Epithelial cell of esophagus (primary cell): ENCODE results near the gene SNCAIP.

Source experiments
- DNase-seq: peaks from one replicate; pipeline ENCODE4 v3.0.0; 2010; ENCODE audit warnings: low read depth
- H3K4me3 ChIP-seq: 2 replicates; pipeline ENCODE4 v1.5.1; 2011; ENCODE audit warnings: mild to moderate bottlenecking, low read length, control low read depth
- TF ChIP-seq, protein P1 (sequence below): IDR thresholded peaks from 2 replicates; pipeline ENCODE4 v1.5.1; 2011; ENCODE audit warnings: low read depth, mild to moderate bottlenecking, low read length, control low read depth, inconsistent platforms; ENCODE audit not compliant: insufficient read depth; ENCODE audit errors: missing control alignments

SNCAIP gene

DNA sequence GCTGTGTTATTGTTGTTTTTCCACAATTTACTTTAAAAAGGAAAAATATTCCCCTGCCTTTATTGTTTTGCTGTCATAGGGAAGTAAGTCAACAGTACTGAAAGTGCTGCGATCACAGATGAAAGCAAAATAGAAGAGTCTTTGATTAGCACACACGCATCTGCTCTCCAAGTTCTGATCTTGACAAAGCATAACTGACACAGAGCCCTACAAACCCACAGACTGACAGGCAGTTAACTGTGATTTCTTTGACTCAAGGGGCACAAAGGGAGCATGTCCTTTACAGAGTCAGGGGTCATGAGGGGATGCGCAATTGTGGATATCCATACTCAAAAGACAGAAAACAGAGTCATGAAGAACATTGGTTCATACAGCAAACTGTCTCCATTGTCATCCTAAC lies 123.7 kb downstream of the SNCAIP start:
- TF ChIP-seq, protein P1, sequence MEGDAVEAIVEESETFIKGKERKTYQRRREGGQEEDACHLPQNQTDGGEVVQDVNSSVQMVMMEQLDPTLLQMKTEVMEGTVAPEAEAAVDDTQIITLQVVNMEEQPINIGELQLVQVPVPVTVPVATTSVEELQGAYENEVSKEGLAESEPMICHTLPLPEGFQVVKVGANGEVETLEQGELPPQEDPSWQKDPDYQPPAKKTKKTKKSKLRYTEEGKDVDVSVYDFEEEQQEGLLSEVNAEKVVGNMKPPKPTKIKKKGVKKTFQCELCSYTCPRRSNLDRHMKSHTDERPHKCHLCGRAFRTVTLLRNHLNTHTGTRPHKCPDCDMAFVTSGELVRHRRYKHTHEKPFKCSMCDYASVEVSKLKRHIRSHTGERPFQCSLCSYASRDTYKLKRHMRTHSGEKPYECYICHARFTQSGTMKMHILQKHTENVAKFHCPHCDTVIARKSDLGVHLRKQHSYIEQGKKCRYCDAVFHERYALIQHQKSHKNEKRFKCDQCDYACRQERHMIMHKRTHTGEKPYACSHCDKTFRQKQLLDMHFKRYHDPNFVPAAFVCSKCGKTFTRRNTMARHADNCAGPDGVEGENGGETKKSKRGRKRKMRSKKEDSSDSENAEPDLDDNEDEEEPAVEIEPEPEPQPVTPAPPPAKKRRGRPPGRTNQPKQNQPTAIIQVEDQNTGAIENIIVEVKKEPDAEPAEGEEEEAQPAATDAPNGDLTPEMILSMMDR: no peak
- H3K4me3 ChIP-seq: no peak overlapping the region
- no peak for DNase-seq

- H3K4me3 ChIP-seq: no peak overlapping the region
- no peak for DNase-seq
- TF ChIP-seq, protein P1: no peak
Measured at GRCh38 chr5:122436615-122437014, 124.6 kb downstream of the SNCAIP start.

- DNase-seq: no peak
- TF ChIP-seq, protein P1: no peak
- no peak overlapping the region for H3K4me3 ChIP-seq
Measured at GRCh38 chr5:122439645-122440044, 127.6 kb downstream of the SNCAIP start.

DNA sequence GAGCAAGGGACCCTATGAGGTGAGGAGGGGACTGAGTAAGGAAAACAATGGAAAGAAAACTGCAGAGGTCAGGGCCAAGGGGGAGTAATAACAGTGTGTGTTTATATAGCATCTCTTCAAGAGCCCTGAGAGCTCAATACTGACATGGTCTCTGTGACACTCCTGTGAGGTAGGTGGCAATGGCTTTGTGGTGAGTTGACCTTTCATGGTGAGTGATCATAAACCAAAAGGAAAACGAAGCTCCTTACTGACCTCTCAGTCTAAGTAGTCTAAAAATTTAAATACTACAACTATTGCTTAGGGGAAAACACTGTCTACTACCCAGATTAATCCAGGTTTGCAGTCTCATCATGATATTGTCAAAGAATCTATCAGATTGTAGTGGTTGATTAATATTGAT lies 130.9 kb downstream of the SNCAIP start:
- DNase-seq: no peak
- TF ChIP-seq, protein P1: no peak
- H3K4me3 ChIP-seq: no peak overlapping the region

GRCh38 chr5:122444411-122444810 lies 132.4 kb downstream of the SNCAIP start:
- no peak for DNase-seq
- TF ChIP-seq, protein P1: no peak
- no peak overlapping the region for H3K4me3 ChIP-seq

GRCh38 chr5:122445070-122445469 lies 133.0 kb downstream of the SNCAIP start:
- DNase-seq: no peak
- H3K4me3 ChIP-seq: no peak overlapping the region
- TF ChIP-seq, protein P1: no peak

DNA sequence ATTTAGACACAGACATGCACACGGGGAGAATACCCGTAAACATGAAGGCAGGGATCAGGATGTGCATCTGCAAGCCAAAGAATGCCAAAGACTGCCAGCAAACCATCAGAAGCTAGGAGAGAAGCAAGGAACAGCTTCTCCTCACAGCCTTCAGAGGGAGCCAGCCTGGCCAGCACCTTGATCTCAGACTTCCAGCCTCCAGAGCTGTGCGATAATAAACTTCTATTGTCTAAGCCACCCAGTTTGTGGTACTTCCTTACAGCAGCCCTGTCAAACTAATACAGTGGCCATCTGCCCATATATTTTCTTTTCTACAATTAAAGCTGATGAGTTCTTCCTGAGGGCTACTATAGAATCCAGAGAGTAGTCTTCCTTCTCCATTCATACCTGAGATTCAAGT lies 135.0 kb downstream of the SNCAIP start:
- H3K4me3 ChIP-seq: no peak overlapping the region
- DNase-seq: no peak
- TF ChIP-seq, protein P1: no peak
